H4 (cell line): ENCODE data around the gene ZDHHC3. TPM values are rescaled to one million over a fixed set of nuclear protein-coding genes. Genes with fewer than 3 reads are reported as not detected.
"Not testable (repeated sequence)": the region's sequence is repeated elsewhere in the genome, so short reads cannot be mapped to it uniquely, and the experiment has no call there.

ENCODE experiments used
- DNase-seq: peaks from one replicate; pipeline ENCODE4 v3.0.0-alpha.2; 2015; ENCODE audit warnings: low spot score
- total RNA-seq: library from RNA; depleted of rRNA; stranded (reverse); fragments of >200 nt; shearing (Covaris generic); gene quantifications from 2 replicates; pipeline ENCODE4 v1.2.3, GENCODE V29; 2014

The ZDHHC3 gene
- total RNA-seq, 1 experiment from 2014 or later = 46.8 TPM

- no peak for DNase-seq
Observed at GRCh38 chr3:44996556-44996969, 20.6 kb upstream of the ZDHHC3 start.

- peak; percentile 53 for DNase-seq
Observed at GRCh38 chr3:44995142-44995770, 19.3 kb upstream of the ZDHHC3 start.

GRCh38 chr3:44993471-44994205 lies 17.7 kb upstream of the ZDHHC3 start:
- peak; percentile 78 for DNase-seq

- DNase-seq = peak; percentile 22
Observed at GRCh38 chr3:44992555-44993470, 16.8 kb upstream of the ZDHHC3 start.

GRCh38 chr3:44991326-44991725 lies 15.4 kb upstream of the ZDHHC3 start:
- no peak for DNase-seq

- DNase-seq = no peak
Observed at GRCh38 chr3:44989636-44990373, 13.8 kb upstream of the ZDHHC3 start.

GRCh38 chr3:44989141-44989540 lies 13.2 kb upstream of the ZDHHC3 start:
- DNase-seq = no peak

- no peak for DNase-seq
Observed at GRCh38 chr3:44988073-44988472, 12.1 kb upstream of the ZDHHC3 start.

- DNase-seq = no peak
Observed at GRCh38 chr3:44987332-44987731, 11.4 kb upstream of the ZDHHC3 start.

GRCh38 chr3:44986330-44986729 lies 10.4 kb upstream of the ZDHHC3 start:
- not testable (repeated sequence) for DNase-seq

GRCh38 chr3:44984335-44984734 lies 8.4 kb upstream of the ZDHHC3 start:
- no peak for DNase-seq

GRCh38 chr3:44983484-44983941 lies 7.5 kb upstream of the ZDHHC3 start:
- DNase-seq = no peak

GRCh38 chr3:44982817-44983216 lies 6.8 kb upstream of the ZDHHC3 start:
- no peak for DNase-seq

- DNase-seq = no peak
Observed at GRCh38 chr3:44981751-44982150, 5.8 kb upstream of the ZDHHC3 start.

- no peak for DNase-seq
Observed at GRCh38 chr3:44981220-44981619, 5.2 kb upstream of the ZDHHC3 start.

GRCh38 chr3:44974416-44974815 lies 1.6 kb downstream of the ZDHHC3 start:
- DNase-seq = no peak

GRCh38 chr3:44970926-44971490 lies 5.0 kb downstream of the ZDHHC3 start:
- DNase-seq = no peak

- no peak for DNase-seq
Observed at GRCh38 chr3:44969828-44970179, 6.2 kb downstream of the ZDHHC3 start.

GRCh38 chr3:44969154-44969827 lies 6.7 kb downstream of the ZDHHC3 start:
- no peak for DNase-seq

GRCh38 chr3:44968447-44968858 lies 7.5 kb downstream of the ZDHHC3 start:
- DNase-seq = no peak

GRCh38 chr3:44966795-44967278 lies 9.1 kb downstream of the ZDHHC3 start:
- no peak for DNase-seq
